ENCODE results near the gene SSPN.

Gene SSPN

GRCh38 chr12:26295001-26295400 lies 99.6 kb downstream of the SSPN start:
- no peak for TF ChIP-seq CTCF (conservative IDR thresholded peaks at IDR 0.05)
- TF ChIP-seq ZFX (IDR thresholded peaks at IDR 0.05): no peak

GRCh38 chr12:26297396-26298070 lies 102.2 kb downstream of the SSPN start:
- no peak overlapping the region for H3K27ac ChIP-seq

More at GRCh38 chr12:26295001-26295400, 99.6 kb downstream of the SSPN start:
- H3K27ac ChIP-seq: no peak overlapping the region

GRCh38 chr12:26298785-26299621 lies 103.6 kb downstream of the SSPN start:
- no peak for TF ChIP-seq CTCF (conservative IDR thresholded peaks at IDR 0.05)
- TF ChIP-seq ZFX (IDR thresholded peaks at IDR 0.05): no peak

More at GRCh38 chr12:26297396-26298070, 102.2 kb downstream of the SSPN start:
- TF ChIP-seq CTCF (conservative IDR thresholded peaks at IDR 0.05) (no peak), ZFX (IDR thresholded peaks at IDR 0.05) (no peak)

GRCh38 chr12:26299751-26300150 lies 104.4 kb downstream of the SSPN start:
- no peak overlapping the region for H3K27ac ChIP-seq
- TF ChIP-seq ZFX (IDR thresholded peaks at IDR 0.05) (no peak), CTCF (conservative IDR thresholded peaks at IDR 0.05) (no peak)

More at GRCh38 chr12:26298785-26299621, 103.6 kb downstream of the SSPN start:
- H3K27ac ChIP-seq: no peak overlapping the region
